Measurements from ENCODE around the gene TTC34.

The TTC34 gene

DNA sequence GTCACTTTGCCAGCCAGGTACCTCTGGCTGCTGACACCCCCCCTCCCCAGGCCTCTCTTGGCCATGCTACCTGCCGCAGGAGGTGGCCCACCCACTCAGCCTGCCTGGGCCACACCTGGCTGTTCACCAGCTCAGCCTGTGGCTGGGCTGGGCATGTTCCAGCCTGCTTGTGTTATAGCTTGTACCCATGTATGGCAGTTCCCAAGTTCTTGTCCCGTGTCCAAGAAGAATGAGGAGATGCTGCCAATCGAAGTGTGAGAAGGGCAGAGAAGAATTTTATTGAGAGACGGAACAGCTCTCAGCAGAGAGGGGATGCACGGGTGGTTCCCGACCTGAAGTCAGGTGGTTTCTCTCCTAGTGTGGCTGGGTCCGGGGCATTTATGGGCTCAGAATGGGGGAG, 164.8 kb downstream of the TTC34 start:
- DNase-seq (ENCODE audit: low read depth): no peak
- no peak overlapping the region for H3K4me3 ChIP-seq (ENCODE audit: control insufficient read depth, low read depth, low read length)
- TF ChIP-seq, protein P1, sequence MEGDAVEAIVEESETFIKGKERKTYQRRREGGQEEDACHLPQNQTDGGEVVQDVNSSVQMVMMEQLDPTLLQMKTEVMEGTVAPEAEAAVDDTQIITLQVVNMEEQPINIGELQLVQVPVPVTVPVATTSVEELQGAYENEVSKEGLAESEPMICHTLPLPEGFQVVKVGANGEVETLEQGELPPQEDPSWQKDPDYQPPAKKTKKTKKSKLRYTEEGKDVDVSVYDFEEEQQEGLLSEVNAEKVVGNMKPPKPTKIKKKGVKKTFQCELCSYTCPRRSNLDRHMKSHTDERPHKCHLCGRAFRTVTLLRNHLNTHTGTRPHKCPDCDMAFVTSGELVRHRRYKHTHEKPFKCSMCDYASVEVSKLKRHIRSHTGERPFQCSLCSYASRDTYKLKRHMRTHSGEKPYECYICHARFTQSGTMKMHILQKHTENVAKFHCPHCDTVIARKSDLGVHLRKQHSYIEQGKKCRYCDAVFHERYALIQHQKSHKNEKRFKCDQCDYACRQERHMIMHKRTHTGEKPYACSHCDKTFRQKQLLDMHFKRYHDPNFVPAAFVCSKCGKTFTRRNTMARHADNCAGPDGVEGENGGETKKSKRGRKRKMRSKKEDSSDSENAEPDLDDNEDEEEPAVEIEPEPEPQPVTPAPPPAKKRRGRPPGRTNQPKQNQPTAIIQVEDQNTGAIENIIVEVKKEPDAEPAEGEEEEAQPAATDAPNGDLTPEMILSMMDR (IDR thresholded peaks at IDR 0.05; ENCODE audit: control insufficient read depth, insufficient read depth, low read depth, low read length, missing control alignments): no peak

DNA sequence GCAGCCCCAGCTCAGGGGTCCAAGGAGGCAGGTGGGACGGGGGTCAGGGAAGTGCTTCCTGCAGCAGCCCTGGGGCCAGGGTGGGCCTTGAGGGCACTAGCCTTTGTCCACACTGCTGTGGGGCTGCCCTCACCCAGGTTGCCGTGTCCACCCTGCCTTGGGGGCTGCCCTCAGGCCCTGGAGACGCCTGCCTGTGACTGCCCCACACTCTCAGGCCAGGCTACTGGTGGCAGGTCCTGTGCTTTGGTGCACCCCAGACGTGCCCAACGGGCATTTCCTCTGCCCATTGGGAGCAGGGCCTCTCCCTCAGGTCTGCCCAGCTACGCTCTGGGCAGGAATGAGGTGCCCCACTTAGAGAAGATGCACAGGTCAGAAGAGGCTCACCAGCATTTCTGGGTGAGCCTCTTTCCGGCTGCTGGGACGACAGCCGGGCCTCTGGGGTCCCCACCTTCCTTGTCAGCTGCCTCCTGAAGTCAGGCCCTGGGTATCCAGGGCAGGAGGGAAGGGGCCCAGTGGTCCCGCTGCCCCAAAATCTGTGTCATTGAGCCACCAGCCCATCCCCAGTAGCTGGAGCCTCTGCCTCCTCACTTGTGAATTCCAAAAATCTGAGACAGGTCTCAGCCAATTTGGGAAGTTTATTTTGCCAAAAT, 166.0 kb downstream of the TTC34 start:
- H3K4me3 ChIP-seq (ENCODE audit: control insufficient read depth, low read depth, low read length): no peak overlapping the region
- TF ChIP-seq, protein P1 (IDR thresholded peaks at IDR 0.05; ENCODE audit: control insufficient read depth, insufficient read depth, low read depth, low read length, missing control alignments): no peak
- no peak for DNase-seq (ENCODE audit: low read depth)

DNA sequence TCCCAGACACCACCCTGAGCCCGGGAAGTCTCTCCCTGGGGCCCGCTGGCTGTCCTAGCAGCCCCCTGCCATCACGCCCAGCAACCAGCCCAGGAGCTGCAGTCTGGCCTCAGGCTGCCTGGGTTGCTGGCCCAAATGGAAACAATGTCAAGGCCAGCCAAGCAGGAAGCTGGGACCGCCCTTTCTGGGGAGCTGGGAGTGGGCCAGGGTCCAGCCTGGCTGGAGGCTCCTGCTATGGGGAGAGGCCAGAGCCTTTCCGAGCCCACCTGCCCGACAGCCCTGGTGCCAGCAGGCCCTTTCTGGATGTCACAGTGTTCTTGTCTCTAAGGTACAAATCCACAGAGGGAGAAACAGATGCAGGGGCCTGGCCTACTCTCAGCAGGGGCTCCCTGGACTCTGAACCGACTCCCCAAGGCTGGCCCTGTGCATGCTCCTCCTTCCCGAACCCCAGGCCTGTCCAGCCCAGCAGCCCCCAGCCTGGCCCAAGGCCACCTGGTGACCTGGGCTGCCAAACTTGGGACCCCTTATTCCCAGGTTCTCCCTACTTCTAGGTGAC, 167.5 kb downstream of the TTC34 start:
- TF ChIP-seq, protein P1 (IDR thresholded peaks at IDR 0.05; ENCODE audit: control insufficient read depth, insufficient read depth, low read depth, low read length, missing control alignments): no peak
- H3K4me3 ChIP-seq (ENCODE audit: control insufficient read depth, low read depth, low read length): no peak overlapping the region
- DNase-seq (ENCODE audit: low read depth): no peak

DNA sequence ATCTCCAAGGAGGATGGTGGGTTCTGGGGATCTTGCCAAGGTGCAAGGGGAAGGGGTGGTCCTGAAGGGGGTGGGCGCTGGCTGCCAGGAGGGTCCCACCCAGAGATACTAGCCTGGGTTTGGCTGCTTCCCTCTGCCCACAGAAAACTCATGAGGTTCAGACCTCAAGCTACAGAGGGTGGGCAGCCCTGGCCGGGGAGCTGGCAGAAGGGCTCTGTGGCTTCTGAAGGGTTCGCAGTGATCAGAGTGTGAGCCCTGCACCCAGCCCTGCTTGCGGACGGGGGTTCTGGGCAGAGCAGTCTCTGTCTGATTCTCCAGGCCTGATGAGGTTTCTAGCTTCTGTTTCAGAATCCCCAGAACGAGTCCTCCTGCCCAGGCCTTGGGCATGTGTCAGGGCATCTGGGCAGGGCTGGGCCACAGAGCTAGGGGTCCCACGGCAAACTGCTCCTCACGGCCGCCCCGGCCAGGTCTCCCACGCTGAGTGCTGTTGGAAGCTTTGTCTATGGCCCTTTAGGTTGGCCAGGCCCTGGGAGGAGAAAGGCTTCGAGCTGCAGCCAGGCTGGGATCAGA, 168.0 kb downstream of the TTC34 start:
- TF ChIP-seq, protein P1 (IDR thresholded peaks at IDR 0.05; ENCODE audit: control insufficient read depth, insufficient read depth, low read depth, low read length, missing control alignments): no peak
- DNase-seq (ENCODE audit: low read depth): no peak
- H3K4me3 ChIP-seq (ENCODE audit: control insufficient read depth, low read depth, low read length): no peak overlapping the region

DNA sequence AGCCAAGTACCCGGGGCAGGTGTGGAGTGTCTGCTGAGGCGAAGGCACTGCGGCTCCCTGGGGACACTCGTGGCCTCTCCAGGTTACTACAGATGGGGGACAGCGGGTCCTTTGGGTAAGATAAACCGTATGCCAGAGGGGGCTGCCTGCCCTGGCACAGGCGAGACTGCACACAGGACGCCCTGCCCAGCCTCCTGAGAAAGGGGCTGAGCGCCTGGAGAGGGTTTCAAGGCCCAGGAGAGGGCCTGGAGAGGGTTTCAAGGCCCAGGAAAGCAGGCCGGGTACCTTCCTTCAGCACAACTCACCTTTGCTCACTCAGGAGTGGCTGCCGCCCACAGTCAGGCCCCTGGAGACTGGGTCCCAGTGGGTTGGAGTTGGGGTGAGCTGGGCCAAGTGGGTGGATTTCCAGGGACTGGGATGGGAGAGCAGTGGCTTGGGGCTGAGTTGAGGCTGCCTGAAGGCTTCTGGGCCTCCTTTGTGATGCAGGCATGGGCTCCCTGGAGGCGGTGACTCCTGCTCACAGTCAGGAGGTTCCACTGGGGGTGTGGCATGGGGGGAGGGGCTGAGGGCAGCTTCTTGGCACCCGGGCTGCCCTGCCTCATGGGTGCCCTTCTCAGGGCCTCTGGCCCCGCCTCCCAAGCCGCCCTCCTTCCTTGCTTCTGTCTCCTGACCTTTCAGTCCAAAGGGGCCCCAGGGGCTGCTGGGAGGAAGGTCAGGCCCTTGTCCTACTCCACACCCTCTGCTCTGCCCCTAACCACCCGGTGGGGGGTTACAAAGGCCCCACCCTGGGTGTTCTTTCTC, 168.7 kb downstream of the TTC34 start, which contains the start of gene MMEL1:
Gene MMEL1, minus strand, starts transcription at position 456 of the 801 bp plus-strand sequence. CDS start 3,532 bp downstream, outside the sequence.
- TF ChIP-seq, protein P1 (IDR thresholded peaks at IDR 0.05; ENCODE audit: control insufficient read depth, insufficient read depth, low read depth, low read length, missing control alignments): no peak
- H3K4me3 ChIP-seq (ENCODE audit: control insufficient read depth, low read depth, low read length): no peak within 1 kb of the TSS
- DNase-seq (ENCODE audit: low read depth): no peak

DNA sequence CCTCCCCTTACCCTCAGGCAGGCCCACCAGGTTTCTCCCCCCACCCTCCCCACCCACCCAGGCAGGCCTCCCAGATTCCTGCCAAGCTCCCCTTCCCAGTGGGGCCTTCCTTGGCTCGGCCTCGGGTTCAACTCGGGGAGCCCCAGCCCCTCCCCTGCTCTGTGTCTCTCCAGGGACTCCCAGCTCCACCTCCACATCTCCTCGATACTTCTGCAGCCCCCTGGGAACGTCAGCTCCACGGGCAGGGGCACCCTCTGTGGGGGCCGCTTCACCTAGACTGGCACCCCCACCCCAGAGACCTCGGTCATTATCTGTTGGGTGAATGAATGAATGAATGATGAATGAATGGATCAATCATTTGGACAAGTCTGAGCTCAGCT, 169.5 kb downstream of the TTC34 start:
- TF ChIP-seq, protein P1 (IDR thresholded peaks at IDR 0.05; ENCODE audit: control insufficient read depth, insufficient read depth, low read depth, low read length, missing control alignments): no peak
- no peak overlapping the region for H3K4me3 ChIP-seq (ENCODE audit: control insufficient read depth, low read depth, low read length)
- no peak for DNase-seq (ENCODE audit: low read depth)
